HG03045 (cell line): ENCODE data around the gene SP140L.
A peak's percentile ranks its signal among the peaks of the same experiment; 100 is the strongest.
"Not testable (repeated sequence)": the region's sequence is repeated elsewhere in the genome, so short reads cannot be mapped to it uniquely, and the experiment has no call there.

Experiments used
- ATAC-seq: cut with Tn5 transposase; IDR thresholded peaks from one replicate; pipeline ENCODE4 v1.9.1; 2021; ENCODE audit warnings: mild to moderate bottlenecking, moderate library complexity; ENCODE audit not compliant: unreplicated experiment

Gene SP140L

GRCh38 chr2:230326453-230327417 is at the start of gene SP140L:
TSS of gene SP140L (plus strand) at chr2:230327193. CDS start at chr2:230327270, 77 bp downstream.
- peak; percentile 91 for ATAC-seq

DNA sequence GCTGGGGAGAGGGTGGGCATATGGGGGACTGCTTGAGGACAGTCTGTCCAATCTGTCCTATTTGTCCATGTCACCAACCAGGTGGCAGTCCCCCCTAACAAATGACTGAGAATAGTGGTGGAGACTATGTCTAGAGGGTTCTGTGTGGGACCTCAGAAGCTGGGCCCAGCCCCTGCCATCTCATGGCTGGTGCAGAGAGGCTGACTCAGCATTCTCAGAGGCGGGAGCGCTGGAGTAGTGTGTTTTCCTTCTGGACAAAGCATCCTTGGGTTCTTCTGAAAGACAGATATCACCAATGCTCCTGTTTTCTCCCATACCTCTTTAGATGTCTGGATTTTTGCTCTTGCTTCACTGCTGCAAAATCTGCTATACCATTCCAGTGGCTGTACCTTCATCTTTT is 44.1 kb upstream of the SP140L start:
- no peak for ATAC-seq

DNA sequence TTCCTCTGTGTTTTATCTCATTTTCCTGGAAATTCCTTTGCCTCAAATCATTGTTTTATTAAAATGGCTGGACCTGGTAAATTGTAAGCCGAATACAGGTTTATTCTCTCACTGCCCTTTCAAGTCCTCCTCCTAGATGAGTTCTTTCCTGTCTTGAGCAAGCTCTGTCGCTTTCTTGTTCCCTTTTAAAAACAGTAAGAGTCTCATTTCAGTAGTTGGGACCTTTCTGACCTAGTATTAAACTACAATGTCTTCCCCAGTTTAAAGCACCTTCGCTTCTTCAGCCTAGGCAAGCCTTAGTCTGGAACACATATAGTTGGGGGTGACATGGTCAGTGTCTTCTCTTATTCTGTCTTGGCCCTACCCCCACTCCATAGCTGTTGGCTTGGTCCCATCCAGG is 40.9 kb upstream of the SP140L start:
- ATAC-seq: no peak

- ATAC-seq: not testable (repeated sequence)
Measured at GRCh38 chr2:230289311-230289710, 37.7 kb upstream of the SP140L start.

DNA sequence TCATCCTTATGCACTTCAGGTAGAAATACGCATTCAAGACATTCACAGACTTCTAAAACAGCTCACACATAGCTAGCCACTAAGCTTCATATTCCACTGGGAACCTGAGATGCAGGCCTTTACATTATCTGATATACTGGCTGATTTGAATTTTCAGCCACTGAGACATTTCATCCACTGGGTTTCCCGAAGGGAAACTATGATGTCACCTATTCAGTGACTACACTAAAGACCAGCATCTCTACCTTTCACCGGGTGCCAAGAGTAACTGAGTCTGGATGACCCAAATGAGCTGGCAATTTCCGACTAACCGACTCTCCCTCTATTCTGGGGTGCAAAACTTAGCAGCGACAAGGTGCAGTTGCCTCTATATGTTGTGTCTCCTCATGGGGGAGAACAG is 31.8 kb upstream of the SP140L start:
- ATAC-seq: no peak

DNA sequence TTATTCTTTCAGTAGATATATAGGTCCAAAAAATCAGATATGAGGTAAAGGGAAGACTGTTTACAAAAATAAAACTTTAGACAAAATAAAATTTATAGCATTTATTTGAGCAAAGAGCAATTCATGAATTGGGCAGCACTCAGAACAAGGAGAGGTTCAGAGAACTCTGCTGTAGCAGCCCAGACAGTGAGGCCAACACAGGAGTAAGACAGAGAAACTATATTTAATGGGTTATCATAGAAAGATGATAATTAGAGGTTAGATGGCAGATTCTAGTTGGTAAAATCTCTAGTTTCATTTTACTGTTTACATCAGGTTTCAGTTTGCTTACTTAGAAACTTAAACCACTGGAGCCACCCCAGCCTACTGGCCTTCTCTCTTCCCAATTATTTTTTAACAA is 30.1 kb upstream of the SP140L start:
- no peak for ATAC-seq

DNA sequence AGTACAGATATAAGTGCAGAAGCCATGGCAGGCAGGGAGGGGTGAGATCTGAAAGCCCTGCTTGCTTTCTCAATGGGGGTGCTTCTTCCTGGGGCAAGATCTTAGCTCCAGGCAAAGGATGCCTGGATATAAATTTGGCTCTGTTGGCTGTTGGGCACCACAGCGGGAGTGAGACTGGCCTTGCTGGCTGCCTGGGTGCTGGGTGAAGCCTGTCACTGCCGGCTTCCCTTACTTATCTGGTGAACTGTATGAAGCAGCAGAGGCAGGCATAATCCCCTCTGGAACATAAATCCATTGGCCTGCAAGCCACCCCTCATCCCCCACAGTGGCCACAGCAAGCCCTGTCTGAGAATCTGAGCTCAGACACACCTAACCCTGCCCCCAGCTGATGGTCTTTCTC is 27.4 kb upstream of the SP140L start:
- no peak for ATAC-seq

GRCh38 chr2:230305416-230306275 is 21.3 kb upstream of the SP140L start:
- ATAC-seq: no peak

GRCh38 chr2:230306474-230306873 is 20.5 kb upstream of the SP140L start:
- ATAC-seq: no peak

DNA sequence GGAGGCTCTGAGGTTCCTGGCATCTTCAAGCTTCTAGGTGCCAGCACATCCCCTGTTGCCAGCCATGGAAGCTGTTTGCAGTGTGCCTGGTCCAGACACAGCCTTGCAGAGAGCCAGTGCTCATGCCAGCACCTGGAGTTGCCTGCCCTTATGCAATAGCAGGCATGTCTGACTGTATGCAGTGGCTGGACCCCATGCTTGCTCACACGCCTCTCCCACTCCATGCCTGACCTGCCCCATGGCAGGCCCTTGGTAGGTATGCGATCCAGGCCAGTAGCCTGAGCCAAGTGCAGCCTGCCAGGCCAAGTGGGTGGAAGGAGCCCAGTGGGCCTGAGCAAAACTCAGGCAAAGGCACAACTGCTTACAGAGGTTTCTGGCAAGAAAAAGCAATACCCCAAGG is 19.5 kb upstream of the SP140L start:
- no peak for ATAC-seq

GRCh38 chr2:230308402-230309000 is 18.5 kb upstream of the SP140L start:
- no peak for ATAC-seq

GRCh38 chr2:230310792-230311191 is 16.2 kb upstream of the SP140L start:
- ATAC-seq: not testable (repeated sequence)

GRCh38 chr2:230311634-230312033 is 15.4 kb upstream of the SP140L start:
- not testable (repeated sequence) for ATAC-seq

DNA sequence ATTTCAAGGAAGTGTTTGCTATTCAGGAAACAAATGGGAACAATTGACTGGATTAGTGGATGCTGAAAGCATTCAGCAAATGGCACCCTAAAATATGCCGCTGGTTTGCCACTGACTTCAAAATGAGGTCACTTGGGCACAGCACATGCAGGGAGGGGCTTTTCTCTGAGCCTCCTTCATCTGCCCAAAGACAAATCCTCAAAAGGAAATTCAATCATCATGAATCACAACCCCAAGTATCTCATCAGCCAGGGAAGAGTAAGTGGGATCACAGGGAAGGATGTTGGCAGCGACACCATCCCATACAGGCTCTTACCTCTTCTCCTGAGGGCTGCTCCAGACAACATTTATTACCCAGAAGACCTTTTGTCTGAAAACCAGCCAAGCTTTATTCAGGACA is 14.4 kb upstream of the SP140L start:
- ATAC-seq: no peak

DNA sequence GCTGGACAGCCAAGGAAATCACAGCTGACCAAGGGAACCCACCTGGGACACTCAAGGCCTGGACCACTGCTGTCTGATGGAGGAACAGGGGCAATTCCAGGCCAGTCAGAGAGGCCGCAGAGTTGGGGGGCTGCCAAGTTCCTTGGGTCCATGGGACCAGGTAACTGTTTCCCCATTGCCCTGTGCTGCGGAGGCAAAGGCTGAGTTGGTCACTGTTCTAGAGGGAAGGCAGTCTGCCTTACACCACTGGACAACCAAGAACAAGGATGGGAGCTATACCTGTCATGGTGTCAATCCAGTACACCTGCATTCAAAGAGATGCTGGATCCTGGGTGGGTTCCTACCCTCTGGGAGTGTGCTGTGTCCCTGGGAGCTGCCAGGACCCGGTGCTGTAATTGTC is 9.6 kb upstream of the SP140L start:
- ATAC-seq: no peak

DNA sequence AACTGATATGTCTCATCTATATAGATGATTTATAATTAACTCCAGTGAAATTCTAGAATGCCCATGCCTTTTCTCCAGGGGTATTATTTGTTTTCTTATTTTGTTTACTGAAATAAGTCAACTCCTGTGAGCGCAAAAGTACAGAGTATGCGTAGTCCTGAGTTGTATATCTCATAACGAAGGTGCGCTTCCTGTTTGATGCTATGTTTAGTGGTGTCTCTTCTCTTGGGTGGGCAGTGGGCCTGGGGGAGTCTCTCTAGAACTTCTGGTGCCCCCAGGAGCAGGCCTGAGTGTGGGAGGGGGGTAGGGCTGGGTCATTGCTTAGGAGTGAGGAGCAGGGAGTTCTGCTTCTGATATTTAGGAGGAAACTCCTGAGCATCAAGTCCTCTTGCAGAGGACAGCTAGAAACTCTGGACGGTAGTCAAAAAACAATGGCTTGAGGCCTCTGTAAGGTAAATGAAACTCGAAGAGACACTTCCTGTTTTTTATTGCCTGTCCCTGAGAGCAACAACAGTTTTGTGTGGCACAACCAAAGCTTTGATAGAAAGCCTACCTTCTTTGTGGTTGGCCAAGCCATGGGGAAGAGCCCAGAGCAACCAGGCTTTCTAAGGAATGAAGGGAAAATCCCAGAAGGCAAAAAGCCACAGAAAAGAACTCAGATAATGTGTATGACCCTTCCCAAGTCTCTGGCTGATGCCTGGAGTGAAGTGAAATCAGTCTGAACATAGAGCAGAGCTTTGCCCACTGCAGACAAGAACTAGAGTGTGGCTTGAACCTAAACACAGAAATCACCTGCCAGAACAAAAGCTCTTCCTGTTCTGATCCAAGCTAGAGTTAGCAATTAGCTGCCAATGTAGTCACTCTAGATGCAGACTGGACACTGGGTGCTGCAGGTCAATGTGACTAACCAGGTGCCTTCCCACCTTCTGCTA is 8.5 kb upstream of the SP140L start:
- ATAC-seq: no peak

GRCh38 chr2:230319211-230319862 is 7.7 kb upstream of the SP140L start:
- ATAC-seq: no peak

DNA sequence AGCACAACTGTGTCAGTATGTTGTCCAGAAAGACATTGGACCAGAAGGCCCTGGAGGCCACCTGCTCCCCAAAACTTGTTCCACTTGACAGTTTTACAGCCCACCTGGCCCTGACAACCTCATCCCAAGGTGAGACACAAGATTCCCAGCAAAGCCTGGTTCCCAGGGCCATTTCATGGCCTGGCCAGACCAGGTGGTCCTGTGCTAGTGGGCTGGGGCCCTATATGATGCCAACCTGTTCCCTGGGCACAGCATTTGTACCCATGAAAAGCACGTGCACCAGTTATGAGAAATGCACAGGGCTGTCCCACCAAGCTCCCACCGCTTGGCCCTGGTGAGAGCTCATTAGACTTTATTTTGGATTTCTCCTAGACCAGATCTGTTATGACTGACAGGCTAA is 6.0 kb upstream of the SP140L start:
- no peak for ATAC-seq

DNA sequence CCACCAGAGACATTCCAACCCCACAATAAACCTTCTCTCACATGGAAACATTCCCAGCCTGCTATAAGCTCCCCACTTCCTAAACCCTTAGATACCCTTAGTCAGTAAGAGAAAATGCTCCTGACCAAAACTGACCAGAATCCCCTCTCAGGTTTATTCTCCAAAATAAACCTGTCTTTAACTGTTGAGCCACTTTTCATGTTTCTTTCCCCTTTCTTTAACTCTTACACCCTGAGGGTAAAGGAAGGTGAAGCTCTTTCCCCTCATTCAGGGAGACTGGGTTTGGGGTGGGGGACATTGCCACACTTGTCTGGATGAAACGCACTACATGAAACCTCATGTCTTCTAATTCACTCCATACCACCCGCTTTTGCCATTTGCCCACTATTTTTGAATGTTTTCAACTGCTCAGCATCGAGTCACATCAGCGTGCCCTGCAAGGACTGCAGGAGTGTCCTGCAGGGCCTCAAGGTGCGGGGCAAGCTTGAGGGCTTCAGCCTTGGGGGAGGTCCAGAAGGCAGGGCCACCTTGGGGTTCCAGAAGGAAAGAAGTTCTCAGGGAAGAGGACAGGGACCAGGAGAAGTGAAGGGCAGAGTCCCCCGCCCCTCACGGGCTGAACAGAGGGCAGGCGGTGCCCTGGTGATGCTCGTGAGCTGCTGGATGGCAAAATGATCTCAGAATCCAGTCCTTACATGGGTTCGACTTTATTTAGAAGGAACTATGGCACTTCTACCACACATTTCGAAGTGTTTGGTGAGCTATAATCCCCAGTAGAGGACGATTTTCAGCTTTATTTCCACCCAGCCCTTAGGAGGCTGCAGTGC is 4.2 kb upstream of the SP140L start:
- no peak for ATAC-seq
